D341Med (cell line): ENCODE results near the gene MXRA7.
"Not testable (repeated sequence)": the region's sequence is repeated elsewhere in the genome, so short reads cannot be mapped to it uniquely, and the experiment has no call there.

Experiments
- DNase-seq: peaks from one replicate; pipeline ENCODE4 v3.0.0; 2012; ENCODE audit warnings: low spot score

MXRA7 gene

GRCh38 chr17:76735586-76736348, 25.0 kb upstream of the MXRA7 start:
- no peak for DNase-seq

DNA sequence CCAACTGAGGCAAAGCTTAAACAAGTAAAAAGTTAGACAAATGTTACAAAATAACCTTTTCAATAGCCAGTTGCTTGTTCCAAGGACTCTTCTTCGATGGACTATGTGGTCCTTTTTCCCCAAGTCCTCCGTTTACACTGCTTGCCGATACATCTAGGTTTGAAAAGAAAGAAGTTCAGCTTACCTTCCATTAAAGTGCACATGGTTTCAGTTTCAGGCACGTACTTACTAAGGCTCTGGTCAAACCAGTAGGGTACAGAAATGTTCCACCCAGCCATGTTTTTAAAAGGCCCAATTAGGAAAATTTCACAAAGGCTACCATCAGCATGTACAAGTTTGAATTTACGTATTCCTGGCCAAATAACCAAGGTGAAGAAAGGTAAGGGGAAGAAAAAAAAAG, 24.2 kb upstream of the MXRA7 start:
- no peak for DNase-seq

DNA sequence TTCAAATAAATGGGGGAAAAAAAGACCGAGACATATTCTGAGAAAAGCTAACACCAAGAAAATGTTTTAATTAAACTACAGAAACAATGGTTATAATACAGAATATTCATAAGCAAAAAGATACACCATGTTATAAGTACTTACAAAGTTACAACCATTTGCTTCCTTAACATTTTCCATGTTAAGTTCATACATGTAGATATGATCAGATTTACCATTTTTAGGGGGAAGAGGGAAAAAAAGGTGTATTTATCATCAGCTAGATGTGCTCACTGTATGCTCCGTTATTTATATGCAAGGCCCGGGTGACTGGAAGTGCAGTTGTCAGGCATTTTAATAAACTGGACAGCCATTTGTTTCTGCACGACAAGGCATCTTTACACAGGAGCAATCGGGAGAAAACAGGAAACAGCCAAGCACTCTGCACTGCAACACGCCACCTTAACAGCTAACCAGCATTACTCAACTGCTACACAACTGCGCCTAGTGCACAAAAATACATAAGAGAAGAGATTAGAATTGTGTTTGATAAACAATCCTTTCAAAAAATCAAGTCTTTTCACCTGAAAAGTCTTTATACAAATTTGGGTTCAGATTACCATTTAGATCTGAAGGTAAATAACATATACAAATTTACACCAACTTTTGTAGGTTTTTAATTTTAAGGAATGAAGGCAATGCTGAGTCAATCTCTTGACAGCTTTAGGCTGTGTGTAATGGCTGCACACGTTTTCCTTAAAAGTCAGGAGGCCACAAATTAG, 23.5 kb upstream of the MXRA7 start:
- no peak for DNase-seq

DNA sequence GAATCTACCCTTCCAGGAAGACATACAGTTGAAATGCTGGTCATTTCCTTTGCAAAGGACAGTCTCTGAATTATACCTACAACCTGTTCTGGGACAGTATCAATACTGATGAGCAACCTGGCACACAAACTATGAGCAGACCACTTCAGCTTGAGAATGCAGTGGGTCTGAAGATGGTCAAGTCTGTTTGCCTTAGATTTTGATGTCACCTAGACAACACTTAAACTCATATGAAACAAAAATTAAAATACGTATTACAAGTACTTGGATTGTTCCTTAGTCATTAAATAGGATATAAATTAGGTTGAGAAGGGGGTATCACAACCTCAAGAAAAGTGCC, 22.8 kb upstream of the MXRA7 start:
- no peak for DNase-seq

GRCh38 chr17:76732734-76733617, 22.2 kb upstream of the MXRA7 start:
- no peak for DNase-seq

GRCh38 chr17:76731800-76732733, 21.3 kb upstream of the MXRA7 start:
- DNase-seq = not testable (repeated sequence)

DNA sequence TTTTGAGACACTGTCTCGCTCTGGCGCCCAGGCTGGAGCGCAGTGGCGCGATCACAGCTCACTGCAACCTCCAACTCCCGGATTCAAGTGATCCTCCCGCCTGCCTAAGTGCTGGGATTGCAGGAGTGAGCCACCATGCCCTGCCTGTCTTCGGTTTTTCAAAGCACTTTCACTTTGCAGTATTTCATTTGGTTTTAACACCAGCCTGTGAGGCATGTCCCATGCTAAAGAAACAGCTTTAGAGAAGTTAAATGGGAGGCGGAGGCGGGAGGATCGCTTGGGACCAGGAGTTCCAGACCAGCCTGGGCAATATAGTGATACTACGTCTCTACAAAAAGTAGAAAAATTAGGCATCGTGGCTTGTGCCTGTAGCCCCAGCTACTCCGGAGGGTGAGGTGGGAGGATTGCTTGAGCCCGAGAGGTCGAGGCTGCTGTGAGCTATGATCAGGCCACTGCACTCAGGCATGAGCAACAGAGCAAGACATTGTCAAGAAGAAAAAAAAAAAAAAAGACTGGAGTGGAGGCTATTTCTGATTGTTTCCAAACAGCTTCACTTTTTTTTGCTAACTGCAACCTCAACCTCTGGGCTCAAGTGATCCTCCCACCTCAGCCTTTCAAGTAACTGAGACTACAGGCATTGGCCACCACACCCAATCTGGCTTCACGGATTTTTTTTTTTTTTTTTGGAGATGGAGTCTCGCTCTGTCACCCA, 17.1 kb upstream of the MXRA7 start:
- no peak for DNase-seq

DNA sequence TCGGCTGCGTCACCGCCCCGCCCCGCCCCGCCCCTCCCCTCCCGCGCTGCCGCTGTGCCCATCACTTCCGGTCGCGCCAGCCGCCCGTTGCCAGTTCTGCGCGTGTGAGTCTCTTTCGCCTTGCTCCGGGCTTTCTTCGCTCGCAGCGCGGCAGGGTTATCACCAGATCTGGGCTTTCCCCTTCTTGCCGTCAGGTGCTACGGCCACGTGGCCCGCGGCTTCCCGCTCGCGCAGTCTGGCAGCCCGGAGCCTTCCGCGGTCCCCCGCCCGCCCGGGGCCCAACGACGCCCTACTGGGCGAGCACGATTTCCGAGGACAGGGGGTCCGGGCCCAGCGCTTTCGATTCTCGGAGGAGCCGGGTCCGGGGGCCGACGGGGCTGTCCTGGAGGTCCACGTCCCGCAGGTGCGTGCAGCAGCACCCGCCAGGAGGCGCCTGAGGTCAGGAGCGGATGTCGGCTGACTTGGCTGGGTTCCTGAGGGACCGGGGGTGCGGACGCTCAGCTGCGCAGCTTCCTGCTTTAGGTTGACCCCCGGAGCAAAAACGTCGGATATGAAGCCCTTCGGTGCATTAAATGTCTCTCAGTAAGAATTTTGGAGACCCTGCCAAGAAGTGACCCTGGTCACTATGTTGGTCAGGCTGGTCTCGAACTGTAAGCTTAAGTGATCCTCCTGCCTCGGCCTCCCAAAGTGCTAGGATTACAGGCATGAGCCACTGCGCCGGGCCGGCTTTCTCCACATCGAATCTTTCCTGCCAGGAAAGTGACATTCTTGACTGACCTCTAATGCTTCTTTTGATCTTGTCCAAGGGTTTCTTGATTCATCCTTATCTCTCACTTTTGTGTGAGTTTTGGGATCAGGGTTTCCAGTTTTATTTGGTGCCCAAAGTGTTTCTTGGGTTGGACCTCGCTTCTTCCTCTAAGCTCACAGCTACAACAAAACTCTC, 16.3 kb upstream of the MXRA7 start, which contains the start of gene METTL23:
METTL23 (plus strand) TSS at position 64 of the 943 bp plus-strand sequence. CDS start 2,872 bp downstream, outside the sequence.
- peak; percentile 90 for DNase-seq

GRCh38 chr17:76726231-76726775, 15.5 kb upstream of the MXRA7 start, which contains the start of gene JMJD6:
JMJD6 (minus strand) TSS chr17:76726606; CDS start chr17:76726475, 131 bp downstream.
- DNase-seq = peak; percentile 97

DNA sequence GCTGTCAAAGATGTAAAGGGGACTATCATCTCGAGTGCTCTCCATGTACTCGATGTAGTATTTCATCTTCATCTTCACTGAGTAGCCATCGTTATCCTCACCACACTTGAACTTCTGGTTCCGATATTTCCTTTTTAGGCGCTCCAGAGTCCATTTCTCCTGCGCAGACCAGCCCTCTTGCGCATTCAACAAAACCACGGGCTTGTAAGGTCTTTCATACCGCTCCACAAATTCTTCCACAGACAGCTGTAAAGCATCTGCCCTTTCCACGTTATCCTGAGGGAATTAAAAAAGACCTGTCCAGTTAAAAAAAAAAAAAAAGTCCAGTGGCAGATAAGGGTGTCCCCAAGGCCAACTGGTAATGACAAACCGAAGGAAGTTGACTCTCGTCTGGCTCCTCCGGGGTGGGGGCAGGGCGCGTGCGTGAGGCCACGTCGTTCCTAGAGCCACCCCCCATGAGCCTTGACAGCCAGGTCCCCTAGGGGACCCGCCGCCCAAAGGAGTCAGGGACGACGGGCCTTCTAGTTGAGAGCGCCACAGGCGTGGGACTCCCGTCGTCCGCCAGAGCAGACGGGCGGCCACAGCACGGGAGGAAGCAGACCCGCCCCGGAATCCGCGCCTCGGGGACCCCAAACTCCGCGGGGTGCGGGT, 14.9 kb upstream of the MXRA7 start:
- peak; percentile 85 for DNase-seq

DNA sequence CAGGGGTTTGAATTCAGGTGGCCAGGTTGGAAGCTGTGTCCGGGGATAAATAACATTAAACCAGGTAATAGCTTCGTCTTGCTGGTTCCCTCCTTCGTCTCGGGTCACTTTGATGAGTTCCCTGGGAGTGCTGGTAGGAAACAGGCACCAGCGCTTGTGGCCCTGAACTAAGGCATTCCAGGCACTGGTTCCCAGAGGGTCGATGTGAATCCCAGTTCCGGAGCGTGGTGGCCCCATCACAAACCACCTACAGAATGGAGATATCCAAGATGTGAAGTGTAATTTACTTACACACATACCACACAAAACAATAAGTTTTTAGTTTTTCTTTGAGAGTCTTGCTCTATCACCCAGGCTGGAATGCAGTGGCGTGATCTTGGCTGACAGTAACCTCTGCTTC, 13.0 kb upstream of the MXRA7 start:
- DNase-seq = no peak

DNA sequence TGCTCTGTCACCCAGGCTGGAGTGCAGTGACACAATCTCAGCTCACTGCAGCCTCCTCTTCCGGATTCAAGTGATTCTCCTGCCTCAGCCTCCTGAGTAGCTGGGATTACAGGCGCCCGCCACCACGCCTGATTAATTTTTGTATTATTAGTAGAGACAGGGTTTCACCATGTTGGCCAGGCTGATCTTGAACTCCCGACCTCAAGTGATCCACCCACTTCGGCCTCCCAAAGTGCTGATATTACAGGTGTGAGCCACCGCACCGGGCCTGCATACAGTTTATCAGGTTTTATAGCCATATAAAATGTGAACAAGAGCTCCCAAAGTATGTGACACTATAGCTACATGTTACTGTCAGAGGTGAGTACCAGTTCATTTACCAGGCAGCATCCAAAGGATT, 12.2 kb upstream of the MXRA7 start:
- DNase-seq = not testable (repeated sequence)

DNA sequence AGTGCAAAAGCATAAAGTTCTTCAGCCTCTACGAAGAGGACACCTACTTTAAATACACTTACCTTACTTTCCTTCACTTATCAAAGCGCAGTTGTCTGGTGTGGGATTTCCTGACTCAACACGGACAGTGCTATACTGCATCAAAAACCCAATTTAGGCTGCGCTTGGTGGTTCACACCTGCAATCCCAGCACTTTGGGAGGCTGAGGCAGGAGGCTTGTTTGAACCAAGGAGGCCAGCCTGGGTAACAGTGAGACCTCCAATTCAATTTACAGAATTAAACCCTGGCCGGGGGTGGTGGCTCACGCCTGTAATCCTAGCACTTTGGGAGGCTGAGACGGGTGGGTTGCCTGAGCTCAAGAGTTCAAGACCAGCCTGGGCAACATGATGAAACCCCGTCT, 11.5 kb upstream of the MXRA7 start:
- no peak for DNase-seq

- DNase-seq = no peak
Observed at GRCh38 chr17:76721463-76721862, 10.7 kb upstream of the MXRA7 start.

DNA sequence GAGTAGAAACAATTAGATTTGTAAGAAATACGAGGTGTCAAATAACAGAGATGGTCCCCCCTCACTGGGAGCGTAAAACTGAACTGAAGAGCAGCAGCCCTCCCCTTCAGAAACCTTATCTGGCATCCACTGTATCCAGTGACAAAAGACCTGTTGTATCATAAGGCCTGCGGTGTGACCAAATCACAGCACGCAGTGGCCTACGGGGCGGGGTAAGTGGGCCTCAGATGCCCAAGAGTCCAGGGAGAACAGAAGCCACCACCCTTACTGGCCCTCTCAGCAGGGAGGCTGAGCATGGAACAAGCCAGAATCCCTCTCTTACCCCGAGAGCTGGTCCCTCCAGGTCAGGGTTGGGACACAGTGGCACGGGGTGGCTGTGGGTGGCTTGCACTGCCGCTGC, 10.2 kb upstream of the MXRA7 start:
- no peak for DNase-seq

DNA sequence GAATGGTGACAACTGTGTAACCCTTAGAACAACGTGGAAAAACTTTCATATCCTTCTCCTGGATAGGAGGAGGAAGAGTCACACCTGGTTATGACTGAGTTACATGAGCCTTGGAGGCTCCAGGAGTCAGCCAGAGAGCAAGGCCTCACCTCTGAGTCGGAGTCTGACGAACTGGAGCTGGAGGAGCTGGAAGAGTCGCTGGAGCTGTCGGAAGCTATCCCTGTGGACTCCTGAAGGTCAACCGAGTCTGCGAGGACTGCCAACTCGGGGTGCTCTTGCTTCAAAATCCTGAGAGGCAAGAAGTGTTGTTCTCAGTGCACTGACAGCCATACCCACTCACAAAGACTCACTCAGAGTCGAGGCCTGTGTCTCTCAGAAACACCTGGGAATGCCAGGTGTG, 9.4 kb upstream of the MXRA7 start:
- no peak for DNase-seq

DNA sequence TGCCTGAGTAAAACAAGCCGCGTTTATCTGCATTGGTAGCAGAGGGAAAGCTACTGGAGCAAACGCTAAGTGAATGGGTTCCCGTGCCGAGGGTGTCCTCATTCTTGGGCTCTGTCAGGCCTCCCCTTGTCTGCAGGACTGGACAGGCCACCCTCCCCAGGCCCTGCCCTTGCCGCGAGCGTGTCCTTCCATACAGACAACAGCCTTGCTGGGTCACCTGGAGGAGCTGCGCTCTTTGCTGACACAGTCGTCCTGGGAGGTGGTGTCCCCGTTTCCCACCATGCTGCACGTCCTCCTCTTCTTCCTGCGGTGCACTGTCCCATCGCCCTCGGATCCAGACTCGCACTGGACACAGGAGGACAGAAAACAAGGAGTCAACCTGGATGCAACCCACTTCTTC, 7.8 kb upstream of the MXRA7 start:
- DNase-seq = no peak

- no peak for DNase-seq
Observed at GRCh38 chr17:76716839-76717215, 6.1 kb upstream of the MXRA7 start.
